ENCODE measurements around the gene ARHGEF10L.

GRCh38 chr1:17680308-17680707 lies 140.8 kb downstream of the ARHGEF10L start:
- no peak for TF ChIP-seq POLR2AphosphoS5 (IDR thresholded peaks at IDR 0.05)
- TF ChIP-seq POLR2A (IDR thresholded peaks at IDR 0.05), result no peak
- TF ChIP-seq, protein P1, sequence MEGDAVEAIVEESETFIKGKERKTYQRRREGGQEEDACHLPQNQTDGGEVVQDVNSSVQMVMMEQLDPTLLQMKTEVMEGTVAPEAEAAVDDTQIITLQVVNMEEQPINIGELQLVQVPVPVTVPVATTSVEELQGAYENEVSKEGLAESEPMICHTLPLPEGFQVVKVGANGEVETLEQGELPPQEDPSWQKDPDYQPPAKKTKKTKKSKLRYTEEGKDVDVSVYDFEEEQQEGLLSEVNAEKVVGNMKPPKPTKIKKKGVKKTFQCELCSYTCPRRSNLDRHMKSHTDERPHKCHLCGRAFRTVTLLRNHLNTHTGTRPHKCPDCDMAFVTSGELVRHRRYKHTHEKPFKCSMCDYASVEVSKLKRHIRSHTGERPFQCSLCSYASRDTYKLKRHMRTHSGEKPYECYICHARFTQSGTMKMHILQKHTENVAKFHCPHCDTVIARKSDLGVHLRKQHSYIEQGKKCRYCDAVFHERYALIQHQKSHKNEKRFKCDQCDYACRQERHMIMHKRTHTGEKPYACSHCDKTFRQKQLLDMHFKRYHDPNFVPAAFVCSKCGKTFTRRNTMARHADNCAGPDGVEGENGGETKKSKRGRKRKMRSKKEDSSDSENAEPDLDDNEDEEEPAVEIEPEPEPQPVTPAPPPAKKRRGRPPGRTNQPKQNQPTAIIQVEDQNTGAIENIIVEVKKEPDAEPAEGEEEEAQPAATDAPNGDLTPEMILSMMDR (IDR thresholded peaks at IDR 0.05), result no peak

All from prostate gland (tissue), 2 donors.